GM18511 (cell line): ENCODE results near the gene ATG7.
"Not testable (repeated sequence)": the region's sequence is repeated elsewhere in the genome, so short reads cannot be mapped to it uniquely, and the experiment has no call there.

ENCODE experiments used
- ATAC-seq: cut with Tn5 transposase; IDR thresholded peaks from one replicate; pipeline ENCODE4 v1.9.1; 2021; ENCODE audit warnings: mild to moderate bottlenecking, moderate library complexity; ENCODE audit not compliant: unreplicated experiment

ATG7 gene

DNA sequence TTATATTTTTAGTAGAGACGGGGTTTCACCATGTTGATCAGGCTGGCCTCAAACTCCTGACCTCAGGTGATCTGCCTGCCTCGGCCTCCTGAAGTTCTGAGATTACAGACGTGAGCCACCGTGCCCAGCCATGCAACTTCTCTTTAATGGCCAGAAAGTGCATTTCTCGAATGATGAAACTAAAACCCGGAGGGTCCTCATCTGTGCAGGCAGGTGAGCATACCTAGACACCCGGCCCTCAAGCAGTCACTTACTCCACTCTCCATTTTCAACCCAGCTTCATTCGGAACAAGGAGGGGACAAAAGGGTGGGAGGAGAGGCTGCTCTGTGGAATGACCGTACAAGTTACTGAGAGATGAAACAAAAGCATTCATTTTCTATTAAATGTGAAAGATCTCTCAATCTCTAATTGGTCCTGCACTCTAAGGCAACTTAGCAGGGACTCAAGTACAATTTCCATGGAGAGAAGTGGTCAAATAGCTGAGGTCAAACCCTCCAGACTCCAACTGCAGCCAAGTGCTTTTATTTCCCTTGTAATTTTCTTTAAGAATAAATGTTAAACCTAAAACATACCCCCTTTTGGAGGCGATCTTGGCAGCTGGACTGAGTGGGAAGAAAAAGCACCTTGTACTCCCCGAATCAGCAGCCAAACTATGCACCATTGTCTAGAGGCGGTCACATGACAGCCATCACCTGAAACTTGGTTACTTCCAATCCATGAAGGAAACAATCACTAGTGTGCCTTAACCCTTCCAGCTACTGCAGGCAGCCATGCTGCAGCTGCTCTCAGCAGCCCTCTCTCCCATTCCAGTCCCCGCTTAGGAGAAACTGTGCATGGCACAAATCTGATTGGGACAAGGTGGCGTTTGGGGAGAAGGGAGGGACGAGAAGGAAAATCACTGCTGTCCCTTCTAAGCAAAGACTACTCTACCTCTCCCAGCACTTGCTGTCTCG is 309.3 kb downstream of the ATG7 start:
- no peak for ATAC-seq

DNA sequence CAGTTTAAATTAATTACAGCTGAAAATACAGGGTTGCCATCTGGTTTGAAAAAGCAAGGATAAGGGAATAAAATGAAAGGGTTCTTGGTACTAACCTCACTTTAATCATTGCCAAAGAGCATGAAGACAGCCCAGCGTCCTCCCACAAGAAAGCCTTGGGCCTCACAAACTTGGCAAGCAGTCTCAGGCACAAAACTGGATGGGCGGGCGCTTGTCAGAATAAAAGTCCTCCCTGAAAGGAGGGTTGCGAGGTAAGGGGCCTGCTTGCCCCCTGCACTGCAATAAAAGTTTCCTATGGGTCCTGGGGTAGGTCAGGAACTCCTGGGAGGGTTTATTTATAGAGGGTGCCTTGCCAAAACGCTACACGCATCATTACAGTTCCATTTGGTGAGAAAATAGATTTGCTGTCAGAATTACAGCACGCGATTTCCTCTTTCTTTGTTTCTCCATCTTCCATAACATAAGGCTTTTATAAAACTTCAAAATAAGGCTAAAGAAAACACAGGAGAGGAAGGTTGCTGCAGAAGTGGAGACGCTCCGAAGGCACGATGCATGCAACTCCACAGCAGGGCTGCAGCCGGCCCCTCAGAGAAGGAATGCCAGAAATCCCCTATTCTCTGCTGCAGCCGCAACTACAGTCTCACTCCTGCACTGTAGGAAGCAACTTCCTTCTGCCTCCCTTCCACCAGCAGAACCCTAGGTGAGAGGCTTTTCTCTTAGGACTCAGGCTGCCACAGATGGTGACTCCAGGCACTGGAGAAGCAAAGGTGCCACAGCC is 310.2 kb downstream of the ATG7 start:
- no peak for ATAC-seq

DNA sequence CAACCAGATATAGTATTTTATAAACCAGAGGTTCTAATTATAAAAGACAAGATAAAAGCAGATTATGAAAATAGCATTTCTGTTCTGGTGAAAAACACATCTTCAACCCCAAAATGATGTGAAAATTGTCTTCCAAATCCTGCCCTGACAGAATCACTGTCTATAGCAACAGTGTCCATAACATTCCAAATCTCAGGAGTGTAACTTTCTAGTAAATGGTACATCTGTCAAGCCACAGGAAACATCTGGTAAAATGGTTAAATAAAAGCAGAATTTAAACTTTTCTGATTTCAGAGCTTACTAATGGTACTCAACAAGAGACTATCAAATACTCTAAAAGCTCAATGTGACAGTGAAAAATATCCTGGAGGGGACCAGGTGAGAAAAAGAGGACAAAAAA is 311.0 kb downstream of the ATG7 start:
- ATAC-seq, result no peak

DNA sequence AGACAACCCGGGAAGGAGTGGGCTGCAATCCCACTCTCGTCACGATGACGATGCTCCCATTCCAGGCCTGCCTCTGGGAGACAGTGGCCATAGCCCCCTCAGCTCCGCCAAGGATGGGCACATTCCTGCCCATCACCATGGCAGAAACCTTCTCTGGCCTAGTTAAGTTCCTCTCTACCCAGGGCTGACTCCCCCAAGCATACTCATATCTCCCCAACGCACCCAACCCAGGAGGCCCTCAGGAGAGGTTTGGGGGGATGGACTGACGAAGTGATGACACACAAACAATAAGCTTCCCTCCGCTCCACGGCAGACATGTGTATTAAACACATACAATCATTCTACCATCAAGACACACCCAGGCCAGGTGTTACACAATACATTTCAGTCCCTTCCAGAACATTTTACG is 311.4 kb downstream of the ATG7 start:
- ATAC-seq, result no peak

DNA sequence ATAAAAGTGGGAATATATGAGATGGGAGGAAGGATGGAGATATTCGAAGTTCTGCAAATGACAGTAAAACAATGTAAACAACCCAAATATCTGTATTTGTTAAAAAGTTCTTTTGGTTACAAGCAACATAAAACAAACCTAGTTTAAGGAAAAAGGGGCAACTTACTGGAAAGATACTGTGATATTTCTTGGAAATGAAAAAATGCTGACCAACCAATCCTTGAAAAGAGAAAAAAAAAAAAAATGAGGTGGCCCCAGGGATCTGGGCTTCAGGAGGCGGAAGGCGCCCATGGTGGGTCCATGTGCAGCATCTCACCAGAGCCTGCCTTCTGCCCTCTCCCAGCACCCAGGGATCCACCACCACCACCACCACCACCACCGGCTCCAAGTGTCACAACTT is 312.4 kb downstream of the ATG7 start:
- no peak for ATAC-seq

DNA sequence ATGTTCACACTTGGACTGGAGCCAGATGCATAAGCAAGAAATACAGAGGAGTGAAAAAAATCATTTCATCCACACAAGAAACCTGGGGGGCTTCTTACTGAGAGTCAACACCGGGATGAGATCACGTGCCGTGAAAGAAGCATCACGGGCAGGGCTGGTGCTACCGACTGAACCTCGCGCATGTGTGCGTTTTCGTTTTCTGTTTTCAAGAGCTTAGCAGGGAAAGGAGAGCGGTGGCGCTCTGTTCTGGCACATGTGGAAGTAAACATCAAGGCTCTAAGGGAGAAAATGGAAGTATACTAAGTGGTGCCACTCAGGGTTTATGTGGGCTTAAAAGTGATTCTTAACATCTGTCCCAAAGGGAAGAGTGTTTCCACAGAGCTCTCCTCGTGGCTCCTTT is 315.6 kb downstream of the ATG7 start:
- no peak for ATAC-seq

DNA sequence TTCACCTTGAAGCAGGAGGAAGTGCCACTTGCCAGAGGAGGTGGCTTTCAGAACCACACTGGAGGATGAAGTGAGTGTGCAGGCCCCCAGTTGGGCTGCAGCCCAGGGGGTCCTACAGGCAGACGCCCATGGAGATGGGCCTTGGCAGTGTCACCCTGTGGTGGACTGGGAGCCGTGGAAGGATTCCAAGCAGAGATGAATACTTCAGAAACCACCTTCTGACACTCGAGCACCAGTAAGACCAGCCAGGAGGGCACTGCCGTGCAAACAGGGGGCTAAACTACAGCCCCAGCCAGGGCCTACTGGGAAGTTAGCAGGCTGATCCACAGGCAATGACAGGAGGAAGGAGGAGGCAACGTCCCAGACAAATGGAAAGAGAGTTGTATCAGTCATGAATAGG is 316.1 kb downstream of the ATG7 start:
- ATAC-seq, result no peak

DNA sequence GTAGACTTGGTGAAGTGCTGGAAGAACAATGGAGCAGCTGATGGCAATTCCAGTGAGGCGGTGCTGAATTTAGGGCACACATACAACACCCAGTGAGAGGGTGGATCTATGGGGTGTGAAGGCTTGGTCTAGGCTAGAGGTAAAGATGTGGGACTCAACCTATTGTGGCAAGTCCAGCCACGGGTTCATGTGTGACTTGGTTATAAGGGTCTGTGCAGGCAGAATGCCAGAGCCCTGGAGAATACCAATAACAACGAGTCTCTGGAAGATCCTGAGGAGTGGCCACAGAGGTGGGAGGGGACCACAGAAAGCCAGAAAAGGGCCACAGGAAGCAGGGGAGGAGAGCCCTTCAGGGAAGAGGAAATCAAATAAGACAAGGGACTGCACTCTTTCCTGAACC is 316.6 kb downstream of the ATG7 start:
- no peak for ATAC-seq

DNA sequence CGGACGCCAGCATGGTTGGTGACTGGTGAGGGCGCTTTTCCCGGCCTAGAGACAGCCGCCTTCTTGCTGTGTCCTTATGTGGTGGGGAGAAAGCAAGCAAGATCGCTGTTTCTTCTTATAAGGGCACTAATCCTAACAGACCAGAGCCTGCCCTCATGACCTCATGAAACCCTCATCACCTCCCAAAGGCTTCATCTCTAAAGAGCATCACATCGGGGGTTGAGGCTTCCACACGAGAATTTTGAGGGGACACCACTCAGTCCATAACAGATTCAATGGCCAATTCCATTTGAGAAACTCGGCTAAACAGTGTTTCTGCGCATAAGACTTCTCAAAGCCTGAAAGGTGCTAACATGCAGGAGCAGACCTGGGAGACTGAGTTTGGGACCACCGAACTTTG is 317.5 kb downstream of the ATG7 start:
- ATAC-seq, result no peak

DNA sequence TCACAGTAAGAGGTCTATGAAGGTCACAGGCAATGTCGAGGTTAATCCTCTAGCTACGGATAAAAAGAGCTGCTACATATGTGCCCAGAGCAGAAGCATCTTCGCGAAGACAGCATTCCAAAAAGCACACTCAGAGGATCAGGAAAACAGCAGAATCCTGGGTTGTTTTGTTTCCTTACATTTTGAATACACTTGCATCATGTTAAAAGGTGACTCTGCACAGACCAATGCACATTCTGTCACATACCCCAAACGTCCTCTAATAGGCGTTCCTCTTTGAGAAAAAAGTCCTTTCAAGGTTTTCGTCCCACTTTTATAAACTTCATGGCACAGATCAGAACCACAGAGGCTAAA is 318.8 kb downstream of the ATG7 start:
- ATAC-seq, result no peak

DNA sequence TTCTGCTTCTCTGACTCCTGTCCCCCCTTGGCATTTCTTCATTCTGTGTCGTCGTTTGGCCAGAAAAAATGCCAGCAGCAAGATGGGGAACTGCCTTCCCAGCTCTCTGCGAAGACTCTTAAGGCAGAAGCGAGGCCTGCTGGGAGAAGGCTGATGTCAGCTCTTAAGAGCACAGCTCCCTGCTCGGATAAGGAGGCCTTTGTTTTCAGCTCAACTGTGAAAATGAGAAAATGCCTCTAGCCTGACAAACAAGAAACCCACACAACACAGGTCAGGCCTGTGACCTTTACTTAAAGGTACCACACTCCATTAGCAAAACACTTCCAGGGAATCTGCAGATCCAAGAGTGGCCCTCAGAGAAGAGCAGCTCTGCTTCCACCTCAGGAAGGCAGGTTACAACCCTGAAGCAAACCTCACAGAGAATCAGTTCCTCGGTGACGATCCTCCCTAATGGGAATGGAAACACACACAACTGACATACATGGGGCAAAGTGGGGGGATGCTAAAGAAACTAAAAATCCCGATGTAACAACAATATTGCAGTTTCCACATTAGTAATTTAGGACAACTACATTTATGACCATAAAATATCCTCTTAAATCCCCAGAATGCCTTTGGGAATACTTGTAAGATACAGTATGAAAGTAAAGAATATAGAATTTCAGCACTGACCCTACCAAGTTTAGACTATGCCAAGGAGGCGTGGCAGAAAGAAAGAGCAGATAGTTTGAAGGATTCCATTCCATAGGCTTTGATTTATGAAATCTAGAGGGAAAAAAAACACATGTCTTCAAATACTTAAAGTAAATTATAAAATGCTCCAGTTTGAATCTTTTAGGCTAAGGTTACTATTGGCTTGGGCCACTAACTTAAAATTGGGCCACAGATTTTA is 319.4 kb downstream of the ATG7 start:
- ATAC-seq, result no peak

DNA sequence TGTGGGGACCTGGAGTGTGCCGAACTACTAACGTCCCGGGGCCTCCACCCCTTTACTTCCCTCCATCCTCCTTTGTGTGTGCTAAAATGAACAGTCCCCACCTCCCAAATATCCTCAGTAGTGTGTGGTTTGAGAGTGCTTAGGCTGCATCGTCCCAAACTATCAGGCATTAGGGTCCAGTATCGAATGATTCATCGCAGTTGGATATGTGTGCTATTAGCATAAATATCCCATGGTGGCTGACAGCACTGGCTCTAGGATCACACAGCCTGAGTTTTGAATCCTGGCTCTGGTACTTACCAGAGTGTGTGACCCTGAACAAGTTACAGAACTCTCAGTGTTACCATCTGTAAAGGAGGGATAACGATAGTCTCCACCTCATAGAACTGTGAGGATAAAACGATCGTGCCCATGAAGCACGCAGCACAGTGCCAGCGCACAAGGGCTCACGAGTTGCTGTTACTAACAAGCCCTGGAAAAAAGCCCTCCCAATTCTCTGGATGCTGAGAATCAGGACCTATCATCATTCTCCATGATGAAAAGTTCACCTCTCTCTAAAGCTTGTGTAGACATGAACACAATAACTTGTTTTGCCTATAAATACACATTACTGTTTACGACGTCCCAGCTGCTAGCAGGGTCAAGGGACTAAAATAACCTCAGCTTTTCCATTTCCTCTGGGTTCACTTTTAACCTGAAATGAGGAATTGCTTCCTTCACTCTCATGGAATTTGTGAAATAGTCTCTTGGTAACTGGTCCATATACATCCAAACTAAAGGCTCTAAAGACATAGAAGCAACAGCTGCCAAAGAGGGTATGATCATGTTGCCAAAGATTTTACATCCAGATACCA is 320.5 kb downstream of the ATG7 start:
- ATAC-seq, result no peak

DNA sequence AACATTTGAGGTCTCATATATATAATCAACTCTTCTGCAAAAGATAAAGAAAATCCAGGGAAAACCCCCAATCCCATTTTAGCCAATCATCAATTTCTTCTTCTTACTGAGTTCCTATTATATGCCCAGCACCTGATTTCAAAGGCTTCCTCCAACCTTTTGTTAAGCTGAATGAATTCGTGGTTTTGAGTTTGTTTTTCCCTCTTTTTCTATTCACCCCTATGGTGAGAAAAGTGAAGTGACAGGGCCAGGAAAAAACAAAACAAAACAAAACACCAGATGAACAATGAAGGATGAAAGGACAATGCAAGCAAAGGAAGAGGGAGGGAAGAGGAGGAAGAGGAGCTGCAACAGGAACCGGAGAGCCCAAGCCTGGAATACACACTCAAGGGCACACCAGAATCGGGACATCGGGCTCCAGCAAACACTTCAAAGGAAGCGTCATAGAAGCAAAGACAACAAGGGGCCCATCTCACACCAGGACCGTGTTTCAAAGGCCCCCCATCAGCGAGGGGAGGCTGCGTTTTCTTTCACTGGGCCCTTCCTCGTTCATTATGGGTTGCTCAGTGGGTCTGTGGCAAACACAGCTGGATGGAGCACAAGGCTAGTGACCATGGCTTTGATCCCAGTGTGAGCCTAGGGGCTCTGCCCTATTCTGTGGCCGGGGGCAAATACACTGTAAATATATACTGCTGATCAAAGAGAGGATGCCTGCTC is 321.3 kb downstream of the ATG7 start:
- ATAC-seq, result no peak

DNA sequence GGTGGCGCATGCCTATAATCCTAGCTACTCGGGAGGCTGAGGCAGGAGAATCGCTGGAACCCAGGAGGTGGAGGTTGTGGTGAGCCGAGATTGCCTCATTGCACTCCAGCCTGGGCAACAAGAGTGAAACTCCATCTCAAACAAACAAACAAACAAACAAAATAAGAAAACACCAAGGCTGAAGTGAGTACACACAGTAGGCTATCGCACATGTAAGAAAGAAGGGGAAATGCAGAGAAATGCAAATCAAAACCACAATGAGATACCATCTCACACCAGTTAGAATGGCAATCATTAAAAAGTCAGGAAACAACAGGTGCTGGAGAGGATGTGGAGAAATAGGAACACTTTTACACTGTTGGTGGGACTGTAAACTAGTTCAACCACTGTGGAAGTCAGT is 322.8 kb downstream of the ATG7 start:
- ATAC-seq, result not testable (repeated sequence)

DNA sequence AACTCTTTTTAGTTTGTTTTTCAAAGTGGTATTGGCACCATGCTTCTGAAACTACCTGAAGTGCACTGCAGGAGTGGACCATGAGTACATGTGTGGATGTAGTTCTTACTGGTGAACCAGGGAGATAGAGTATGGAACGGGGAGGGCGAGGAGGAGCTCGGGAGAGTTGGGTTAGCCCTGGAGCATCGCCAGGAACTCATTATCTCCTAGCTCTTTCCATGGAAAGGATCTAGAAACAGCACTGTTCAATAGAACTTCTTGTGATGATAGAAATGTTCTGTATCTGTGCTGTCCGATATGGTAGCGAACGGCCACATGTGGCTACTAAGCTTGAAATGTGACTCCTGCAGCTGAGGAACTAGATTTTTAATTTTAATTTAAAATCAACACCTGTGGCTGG is 324.2 kb downstream of the ATG7 start:
- no peak for ATAC-seq

DNA sequence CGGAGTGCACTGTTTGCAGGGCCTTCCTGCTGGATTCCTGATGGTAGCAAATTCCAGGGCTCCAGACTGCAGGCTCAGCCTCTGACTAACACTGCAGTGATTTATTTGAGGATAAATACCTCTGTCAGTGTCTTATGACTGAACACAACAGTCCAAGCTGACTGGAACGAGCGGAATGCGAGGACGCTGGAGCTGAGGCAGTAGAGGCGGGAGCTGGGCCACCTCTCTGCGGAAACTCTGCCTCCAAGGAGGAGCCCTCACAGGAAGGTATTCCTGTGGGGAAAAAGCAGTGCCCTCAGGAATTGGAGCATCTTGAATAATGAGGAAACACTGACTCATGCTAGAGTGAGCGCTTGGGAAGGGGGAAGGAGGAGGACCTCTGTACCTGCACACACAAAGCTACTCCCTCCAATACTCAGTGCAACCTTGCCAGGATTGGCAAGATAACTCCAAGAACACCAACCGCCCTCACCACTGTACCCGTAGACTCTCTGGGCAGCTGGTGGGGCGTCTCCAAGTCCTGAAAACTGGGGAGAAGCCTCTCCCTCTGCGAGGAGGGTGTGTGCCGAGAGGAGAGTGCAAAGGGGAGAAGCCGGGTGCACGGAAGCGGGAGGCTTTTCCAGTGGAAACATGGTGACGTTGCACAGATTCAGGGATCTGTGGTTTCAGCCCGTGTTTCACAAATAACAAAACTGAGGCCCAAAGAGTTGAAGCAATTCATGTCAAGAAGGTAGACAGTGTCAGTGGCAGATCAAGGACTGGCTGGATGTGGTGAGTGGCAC is 328.5 kb downstream of the ATG7 start:
- ATAC-seq, result no peak

DNA sequence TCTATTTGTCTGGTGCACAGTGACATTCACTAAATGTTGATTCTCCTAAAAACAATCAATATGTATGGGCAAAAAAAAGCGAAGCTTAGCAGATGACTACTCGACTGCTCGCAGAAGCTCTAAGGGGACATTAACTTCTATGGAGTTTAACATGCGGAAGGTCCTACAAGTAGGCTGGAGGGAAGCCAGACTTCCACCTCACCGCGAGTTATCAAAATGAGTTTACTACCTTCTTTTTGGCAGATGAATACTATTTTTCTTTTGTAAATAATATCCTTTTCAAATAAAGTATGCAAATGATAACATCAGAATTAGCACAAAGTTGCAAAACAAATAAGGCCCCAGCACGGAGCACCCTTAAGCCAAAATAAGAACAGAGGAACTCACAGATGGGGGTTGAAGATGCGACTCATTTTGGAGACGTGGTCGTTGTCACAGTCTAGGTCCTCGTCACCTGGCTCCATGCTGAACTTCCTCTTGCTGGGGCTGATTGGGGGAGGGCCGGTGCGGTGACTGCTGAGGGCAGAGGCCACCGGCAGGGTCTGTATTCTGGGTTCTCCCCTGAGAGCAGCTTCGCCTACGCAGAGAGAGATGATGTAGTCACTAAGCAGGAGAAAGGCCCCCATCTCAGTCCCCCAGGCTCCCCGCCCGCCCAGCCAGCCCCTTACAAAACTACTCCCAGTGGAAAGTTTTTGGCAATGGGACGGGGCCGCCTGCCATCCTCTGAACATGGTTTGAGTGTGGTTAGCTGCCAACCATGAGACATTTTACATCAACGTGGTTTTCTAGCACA is 329.4 kb downstream of the ATG7 start:
- peak; percentile 98 for ATAC-seq

DNA sequence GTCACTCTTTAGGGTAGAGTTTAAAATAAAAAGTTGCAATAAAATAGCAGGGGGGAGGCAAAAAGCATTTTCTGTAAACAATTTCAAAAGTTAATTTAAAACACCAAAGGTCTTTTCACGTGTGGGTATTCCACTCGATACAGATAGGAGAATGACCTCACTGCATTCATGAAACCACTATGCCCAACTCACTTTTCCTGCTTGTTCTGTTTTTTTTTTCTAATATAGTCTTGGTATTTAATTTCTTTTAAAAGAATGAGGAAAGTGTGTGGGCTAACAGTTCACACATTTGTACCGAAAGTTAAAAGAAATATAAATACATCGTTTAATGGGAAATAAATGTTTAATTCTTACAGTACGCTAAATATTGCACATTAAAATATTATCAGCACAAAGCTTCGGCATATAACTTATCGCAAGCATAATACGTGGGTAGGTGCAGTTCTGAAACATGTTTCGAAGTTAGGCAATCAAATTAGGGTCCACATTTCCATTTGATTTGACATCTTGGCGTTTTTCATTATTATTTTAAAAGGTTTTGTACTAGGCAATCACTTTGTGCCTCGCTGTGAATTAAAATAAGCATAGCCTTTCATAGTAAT is 330.1 kb downstream of the ATG7 start:
- ATAC-seq, result no peak
